HG03575 (cell line): ENCODE measurements around the gene POTEH.
"Not testable (repeated sequence)": the region's sequence is repeated elsewhere in the genome, so short reads cannot be mapped to it uniquely, and the experiment has no call there.

Experiments used
- ATAC-seq: cut with Tn5 transposase; IDR thresholded peaks from one replicate; pipeline ENCODE4 v1.9.1; 2021; ENCODE audit not compliant: unreplicated experiment, insufficient number of reproducible peaks, low FRiP score; ENCODE audit errors: extremely low read depth

POTEH gene

DNA sequence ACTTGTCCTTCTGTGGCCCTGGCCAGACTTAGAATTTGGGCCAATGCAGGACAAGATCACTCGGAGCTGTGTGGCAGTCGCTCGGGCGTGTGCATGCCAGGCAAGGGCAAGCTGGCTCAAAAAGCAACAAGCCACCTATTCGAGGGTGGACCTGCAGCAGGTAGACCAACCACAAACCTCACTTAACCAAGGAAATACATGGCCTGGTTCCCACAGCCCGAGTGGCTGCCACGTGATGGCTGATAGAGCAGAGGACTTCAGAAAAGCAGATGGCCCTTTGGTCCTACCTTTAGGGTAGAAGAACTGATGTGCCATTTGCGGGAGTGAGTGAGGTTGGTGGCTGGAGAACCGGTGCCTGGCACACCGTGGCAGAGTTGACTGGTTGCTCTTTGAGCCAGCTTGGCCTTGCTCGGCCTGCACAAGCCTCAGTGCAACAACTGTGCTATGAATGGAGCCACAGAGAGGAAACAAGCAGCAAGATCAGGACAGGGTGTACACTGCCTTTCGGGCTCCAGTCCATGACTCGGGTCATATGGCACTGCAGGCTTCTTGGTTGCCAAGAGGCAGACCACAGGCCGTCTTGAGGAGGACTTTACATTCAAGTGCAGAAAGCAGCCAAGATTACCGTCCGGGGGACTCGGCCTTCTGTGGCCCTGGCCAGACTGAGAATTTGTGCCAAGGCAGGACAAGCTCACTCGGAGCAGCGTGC lies 39.5 kb downstream of the POTEH start:
- ATAC-seq: not testable (repeated sequence)

DNA sequence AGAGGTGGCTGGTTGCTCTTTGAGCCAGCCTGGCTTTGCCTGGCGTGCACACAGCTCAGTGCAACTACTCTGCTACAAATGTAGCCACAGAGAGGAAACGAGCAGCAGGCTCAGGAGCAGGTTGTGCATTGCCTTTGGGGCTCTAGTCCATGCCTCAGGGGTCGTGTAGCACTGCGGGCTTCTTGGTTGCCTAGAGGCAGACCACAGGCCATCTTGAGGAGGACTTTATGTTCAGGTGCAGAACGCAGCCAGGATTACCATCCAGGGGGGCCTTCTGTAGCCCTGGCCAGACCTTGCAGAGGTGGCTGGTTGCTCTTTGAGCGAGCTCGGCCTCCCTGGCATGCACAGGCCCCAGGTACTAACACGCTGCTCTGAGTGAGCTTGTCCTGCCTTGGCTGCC lies 41.2 kb downstream of the POTEH start:
- not testable (repeated sequence) for ATAC-seq

- not testable (repeated sequence) for ATAC-seq
Observed at GRCh38 chr22:15734411-15734810, 44.6 kb downstream of the POTEH start.

- ATAC-seq: not testable (repeated sequence)
Observed at GRCh38 chr22:15738157-15738908, 48.5 kb downstream of the POTEH start.

- ATAC-seq: not testable (repeated sequence)
Observed at GRCh38 chr22:15738909-15739391, 49.1 kb downstream of the POTEH start.

GRCh38 chr22:15747636-15748323 lies 58.0 kb downstream of the POTEH start:
- ATAC-seq: not testable (repeated sequence)

DNA sequence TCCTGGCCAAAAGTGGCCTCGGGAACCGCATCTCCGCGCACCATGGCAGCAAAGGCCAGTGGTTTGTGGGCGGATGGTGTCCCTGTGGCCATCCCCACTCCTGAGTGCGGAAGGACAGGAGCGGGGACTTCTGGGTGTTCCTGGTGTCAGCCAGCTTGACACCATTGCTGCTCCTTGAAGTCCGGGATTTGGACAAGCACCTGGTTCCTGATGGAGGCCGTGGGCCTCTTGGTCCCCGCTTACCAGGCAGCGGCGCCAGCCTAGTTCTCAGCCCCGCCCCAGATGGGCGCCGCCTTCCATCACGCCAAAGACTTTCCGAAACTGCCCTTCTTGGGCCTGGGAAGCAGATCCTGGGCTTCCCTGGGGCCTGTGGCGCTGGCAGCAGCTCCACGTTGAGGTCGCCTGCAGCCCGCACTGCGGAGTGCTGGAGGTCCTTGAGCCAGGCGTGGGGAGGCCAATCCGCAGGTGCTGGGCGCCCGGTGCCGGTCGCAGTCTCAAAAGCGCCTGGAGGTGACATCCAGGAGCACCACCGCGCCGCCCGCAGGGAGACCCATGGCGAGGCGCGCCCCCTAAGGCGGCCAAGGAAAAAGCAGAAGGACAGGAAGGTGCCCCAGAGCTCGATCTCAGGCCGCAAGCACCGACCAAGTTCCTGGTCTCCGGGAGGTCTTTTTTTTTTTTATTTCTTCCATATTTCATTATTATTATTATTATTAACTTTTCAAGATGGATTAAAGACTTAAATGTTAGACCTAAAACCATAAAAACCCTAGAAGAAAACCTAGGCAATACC lies 59.5 kb downstream of the POTEH start:
- not testable (repeated sequence) for ATAC-seq

DNA sequence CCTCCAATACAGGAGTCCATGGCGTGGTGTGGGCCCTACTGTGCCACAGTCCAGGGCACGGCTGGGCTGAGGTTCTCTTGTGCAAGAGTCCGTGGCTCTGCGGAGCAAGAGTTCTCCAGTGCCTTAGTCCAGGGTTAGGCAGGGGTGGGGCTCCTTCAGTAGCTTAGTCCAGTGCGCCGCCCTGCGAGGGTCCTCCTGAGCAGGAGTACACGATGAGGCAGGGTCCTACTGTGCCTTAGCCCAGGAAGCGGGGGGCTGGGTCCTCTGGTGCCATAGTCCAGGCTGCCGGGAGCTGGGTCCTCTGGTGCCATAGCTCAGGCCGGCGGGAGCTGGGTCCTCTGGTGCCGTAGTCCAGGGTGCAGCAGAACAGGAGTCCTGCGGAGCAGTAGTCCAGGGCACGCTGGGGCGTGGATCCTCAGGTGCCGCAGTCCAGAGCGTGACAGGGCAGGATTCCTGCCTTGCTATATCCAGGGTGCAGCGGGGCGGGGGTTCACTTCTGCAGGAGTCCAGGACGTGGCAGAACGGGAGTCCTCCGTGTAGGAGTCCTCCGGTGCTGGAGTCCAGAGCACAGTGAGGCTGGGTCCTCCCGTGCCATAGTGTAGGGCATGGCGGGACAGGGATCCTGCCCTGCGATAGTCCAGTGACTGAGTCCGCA lies 69.7 kb downstream of the POTEH start:
- ATAC-seq: not testable (repeated sequence)

DNA sequence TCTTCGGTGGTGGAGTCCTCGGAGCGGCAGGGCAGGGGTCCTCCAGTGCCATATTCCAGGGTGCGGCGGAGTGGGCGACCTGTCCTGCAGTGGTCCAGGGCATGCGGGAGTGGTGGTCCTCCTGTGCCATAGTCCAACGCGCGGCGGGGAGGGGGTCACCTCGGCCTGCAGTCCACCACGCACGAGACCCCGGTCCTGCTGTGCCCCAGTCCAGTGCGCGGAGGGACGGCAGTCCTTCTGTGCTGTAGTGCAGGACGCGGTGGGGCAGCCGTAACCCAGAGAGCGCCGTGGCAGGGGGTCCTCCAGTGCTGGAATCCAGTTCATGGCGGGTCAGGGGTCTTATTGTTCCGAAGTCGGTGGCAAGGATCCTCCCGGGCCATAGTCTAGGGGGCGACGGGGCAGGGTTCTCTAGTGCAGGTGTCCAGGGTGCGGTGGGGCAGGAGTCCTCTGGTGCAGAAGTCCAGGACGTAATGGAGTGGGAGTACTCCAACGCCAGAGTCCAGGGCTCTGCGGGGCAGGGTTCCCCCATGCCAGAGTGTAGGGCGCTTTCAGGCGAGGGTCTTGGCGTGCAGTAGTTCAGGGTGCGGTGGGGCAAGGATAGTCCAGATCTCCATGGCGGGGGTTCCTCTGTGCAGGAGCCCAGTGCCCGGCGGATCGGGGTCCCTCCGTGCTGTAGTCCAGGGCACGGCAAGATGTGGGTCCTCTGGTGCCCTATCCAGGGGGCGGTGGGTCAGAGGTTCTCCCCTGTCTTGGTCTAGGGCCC lies 70.7 kb downstream of the POTEH start:
- not testable (repeated sequence) for ATAC-seq

DNA sequence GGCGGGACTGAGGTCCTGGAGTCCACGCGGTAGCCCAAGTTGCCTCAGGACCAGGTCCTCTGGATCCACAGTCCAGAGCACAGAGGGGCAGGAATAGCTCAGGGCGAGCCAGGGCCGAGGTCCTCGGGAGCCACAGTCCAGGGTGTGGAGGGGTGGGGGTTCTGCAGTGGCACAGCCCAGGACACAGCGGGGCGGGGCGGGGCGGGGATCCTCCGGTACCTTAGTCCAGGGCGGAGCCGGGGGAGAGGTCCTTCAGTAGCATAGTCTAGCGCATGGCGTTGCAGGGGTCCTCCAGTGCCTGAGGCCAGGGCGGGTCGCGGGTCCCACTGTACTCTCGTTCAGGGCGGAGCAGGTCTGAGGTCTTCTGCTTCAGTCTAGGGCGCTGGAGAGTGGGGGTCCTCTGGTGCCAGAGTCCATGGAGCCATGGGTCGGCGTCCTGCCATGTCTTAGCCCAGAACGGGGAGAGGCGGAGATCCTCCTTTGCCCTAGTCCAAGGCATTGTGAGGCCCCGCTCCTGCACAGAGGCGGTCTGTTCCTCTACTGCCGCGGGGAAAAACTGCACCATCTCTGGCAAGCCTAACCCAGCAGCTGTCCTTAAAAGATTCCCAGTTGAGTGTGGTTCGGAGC lies 71.4 kb downstream of the POTEH start:
- ATAC-seq: not testable (repeated sequence)

DNA sequence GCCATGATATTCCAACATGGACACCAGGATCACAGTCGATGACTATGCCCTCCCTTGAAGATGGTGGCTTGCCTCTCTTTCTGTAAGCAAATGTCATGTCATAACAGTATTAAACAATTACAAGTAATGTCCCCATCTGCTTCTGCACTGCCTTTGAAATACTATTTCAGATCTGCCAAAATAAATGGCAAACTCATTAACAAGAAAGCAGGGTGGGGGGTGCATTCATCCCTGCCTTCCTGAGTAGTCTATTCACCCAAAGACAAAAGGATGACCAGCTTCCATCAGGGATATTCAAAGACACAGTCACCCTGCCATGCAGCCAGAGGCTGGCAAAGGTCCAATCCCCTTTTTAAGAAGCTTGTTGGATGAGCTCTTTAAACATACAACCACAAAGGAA lies 73.7 kb downstream of the POTEH start:
- ATAC-seq: not testable (repeated sequence)
